ENCODE results near the gene EHMT2. TPM values are rescaled to one million over a fixed set of nuclear protein-coding genes. Genes with fewer than 3 reads are reported as not detected.
A peak's percentile ranks its signal among the peaks of the same experiment; 100 is the strongest.

Gene EHMT2
- total and polyA plus RNA-seq, 2 of the 8 experiments (the other 6 are each of a cell fraction or from before 2014, with no cell fraction given): 125 to 177 TPM

GRCh38 chr6:31869343-31869742 is 28.2 kb downstream of the EHMT2 start:
- no peak overlapping the region for H3K27ac ChIP-seq (ENCODE audit: low read depth, low read length)
- H3K36me3 ChIP-seq (ENCODE audit: control insufficient read depth in 2 of 4, insufficient read depth in 4 of 4, low read length in 3 of 4): no peaks in the 10 kb centered on the region
- H3K14ac ChIP-seq (ENCODE audit: insufficient read length): no peak overlapping the region
- no peak overlapping the region for H4K5ac ChIP-seq (ENCODE audit: insufficient read length, low read depth, low read length)
- no peak overlapping the region for H2BK20ac ChIP-seq (ENCODE audit: low read length)
- H4K8ac ChIP-seq (ENCODE audit: extremely low read depth, insufficient read depth, low read length): no peak overlapping the region
- peak overlapping the region; percentile 65 for H4K91ac ChIP-seq (replicated peaks; ENCODE audit: insufficient read length, low read length)
- H3K9ac ChIP-seq (replicated peaks in 1 of 4; ENCODE audit: extremely low read depth in 1 of 4, low read depth in 3 of 4, low read length in 3 of 4): no peak overlapping the region
- no peak overlapping the region; the same call in 1 of the 2 replicates for H3K18ac ChIP-seq (ENCODE audit: extremely low read depth, low read length)
- H2BK120ac ChIP-seq (replicated peaks; ENCODE audit: low read depth, low read length): no peak overlapping the region
- no peak overlapping the region for H3K56ac ChIP-seq (replicated peaks; ENCODE audit: insufficient read length, low read depth, low read length)
- H3K9me3 ChIP-seq (ENCODE audit: insufficient read depth in 2 of 2, low read depth in 1 of 2, low read length in 1 of 2): no peaks in the 10 kb centered on the region
- 93% methylated on average over 8 of the region's 8 CpGs; no CpG with 5 or more reads in 1 of the 2 experiments for WGBS, 2 experiments (ENCODE audit: extremely low coverage in 1 of 2, insufficient coverage in 1 of 2, insufficient read length in 1 of 2, insufficient replicate concordance in 2 of 2, low coverage in 1 of 2, low lambda C conversion rate in 2 of 2, missing lambda C conversion rate in 1 of 2)
- H4K20me1 ChIP-seq (replicated peaks in 1 of 2; ENCODE audit: control insufficient read depth in 1 of 2, insufficient read depth in 2 of 2, low read length in 2 of 2): no peaks in the 10 kb centered on the region
- no peaks in the 10 kb centered on the region; the same call in 1 of the 2 replicates for H3K23me2 ChIP-seq (ENCODE audit: low read depth, low read length)
- no peaks in the 10 kb centered on the region for H3K79me2 ChIP-seq (ENCODE audit: control insufficient read depth in 1 of 2, insufficient read depth in 2 of 2, low read length in 2 of 2)
- no peak overlapping the region for H2AFZ ChIP-seq (ENCODE audit: low read length)
- no peak for FAIRE-seq
- ChIA-PET CTCF (ENCODE audit: partially characterized antibody) (interaction anchor here (0.6 to 5.8 kb wide), 6 partner anchors 11 to 100 kb away, joined by 3 to 25 read pairs (median 4); no protein-coding TSS in a partner anchor), POLR2A (ENCODE audit: partially characterized antibody) (interaction anchor here (0.6 to 1.7 kb wide), 5 partner anchors 9 to 122 kb away, joined by 3 to 7 read pairs (median 6); partner anchors contain the start of genes HSPA1B and SLC44A4)
- H2AK5ac ChIP-seq (ENCODE audit: low read depth, low read length): no peak overlapping the region
- no peak overlapping the region for H3K4ac ChIP-seq (replicated peaks; ENCODE audit: insufficient read length, low read depth, low read length)
- peaks cover 0 to 17% (median 8%) of the 10 kb centered on the region in 4 experiments; a peak in 6 of 7 replicates for H3K4me1 ChIP-seq (replicated peaks in 1 of 4; ENCODE audit: control insufficient read depth in 3 of 4, insufficient read depth in 4 of 4, low read length in 3 of 4)
- no peak overlapping the region; the same call in 1 of the 2 replicates for H2BK12ac ChIP-seq (ENCODE audit: low read depth, low read length)
- H3K27me3 ChIP-seq (replicated peaks in 1 of 4; ENCODE audit: control insufficient read depth in 3 of 4, extremely low read depth in 1 of 4, insufficient read depth in 3 of 4, low read length in 3 of 4): no peaks in the 10 kb centered on the region
- H2BK5ac ChIP-seq (ENCODE audit: low read depth, low read length): no peak overlapping the region
- no peak overlapping the region; the same call in 1 of the 2 replicates for H2BK15ac ChIP-seq (ENCODE audit: low read length)
- H3K23ac ChIP-seq (ENCODE audit: insufficient read length): no peak overlapping the region
- H3K79me1 ChIP-seq (ENCODE audit: low read depth, low read length): no peaks in the 10 kb centered on the region
- DNase-seq (ENCODE audit: low read depth in 1 of 2, low spot score in 2 of 2): no peak
- no peak overlapping the region for H3K4me2 ChIP-seq (ENCODE audit: insufficient read depth in 1 of 2, low read depth in 2 of 2, low read length in 2 of 2)
- H3K4me3 ChIP-seq (ENCODE audit: extremely low read depth in 1 of 4, insufficient read depth in 2 of 4, low read depth in 3 of 4, low read length in 4 of 4): no peak overlapping the region
- no peak for TF ChIP-seq USF2 (IDR thresholded peaks at IDR 0.05; ENCODE audit: low read length)
- TF ChIP-seq RAD21 (IDR thresholded peaks at IDR 0.05 in 1 of 2, conservative IDR thresholded peaks at IDR 0.05 in 1 of 2; ENCODE audit: low read depth in 2 of 2, low read length in 2 of 2): no peak
- no peak for TF ChIP-seq BACH1 (IDR thresholded peaks at IDR 0.05; ENCODE audit: low read length)
- no peak for TF ChIP-seq KDM5A (IDR thresholded peaks at IDR 0.05; ENCODE audit: low read length)
- TF ChIP-seq SP1 (IDR thresholded peaks at IDR 0.05; ENCODE audit: low read depth, low read length): no peak
- no peak for TF ChIP-seq FOSL1 (IDR thresholded peaks at IDR 0.05; ENCODE audit: insufficient read depth, low read depth, low read length)

Measured in H1 (cell line).